ENCODE measurements around the gene FLNB. TPM values are rescaled to one million over a fixed set of nuclear protein-coding genes. Genes with fewer than 3 reads are reported as not detected.

Gene FLNB
- polyA plus RNA-seq, 1 donor from 2014 or later, result 10.3 TPM

DNA sequence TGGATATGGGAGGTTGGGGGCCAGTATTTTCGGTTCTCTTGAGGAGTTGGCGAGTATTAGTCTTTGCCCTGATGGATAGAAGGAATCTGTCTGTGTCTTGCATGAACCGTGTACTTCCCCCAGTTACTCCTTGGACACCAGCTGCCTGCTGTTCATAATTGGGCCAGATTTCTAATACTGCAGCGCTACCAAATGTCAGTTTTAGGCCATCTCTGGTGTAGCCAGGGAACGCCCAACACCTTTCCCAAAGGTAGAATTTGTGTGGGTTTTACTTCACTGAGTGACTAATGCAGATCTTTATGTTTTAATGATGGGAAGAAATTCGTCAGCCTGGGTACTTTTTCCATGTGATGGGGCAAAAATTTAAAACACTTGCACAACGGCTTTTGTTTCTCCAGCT lies 18.4 kb downstream of the FLNB start:
- no peaks in the 10 kb centered on the region for H4K20me1 ChIP-seq (ENCODE audit: insufficient read depth)
- no peak overlapping the region for H2AFZ ChIP-seq (ENCODE audit: low read depth, low read length)
- H3K27ac ChIP-seq (ENCODE audit: low read length), result no peak overlapping the region
- TF ChIP-seq MXI1 (conservative IDR thresholded peaks at IDR 0.05; ENCODE audit: poor library complexity, severe bottlenecking) (no peak), POLR2AphosphoS5 (IDR thresholded peaks at IDR 0.05) (no peak), TAF1 (IDR thresholded peaks at IDR 0.05; ENCODE audit: low read depth) (no peak), SMC3 (conservative IDR thresholded peaks at IDR 0.05; ENCODE audit: poor library complexity) (no peak), RAD21 (conservative IDR thresholded peaks at IDR 0.05) (no peak), EP300 (conservative IDR thresholded peaks at IDR 0.05; ENCODE audit: poor library complexity, severe bottlenecking) (no peak), EZH2 (IDR thresholded peaks at IDR 0.05; ENCODE audit: borderline replicate concordance, insufficient read depth, low read length, poor library complexity, severe bottlenecking) (no peak)
- TF ChIP-seq, protein P1, sequence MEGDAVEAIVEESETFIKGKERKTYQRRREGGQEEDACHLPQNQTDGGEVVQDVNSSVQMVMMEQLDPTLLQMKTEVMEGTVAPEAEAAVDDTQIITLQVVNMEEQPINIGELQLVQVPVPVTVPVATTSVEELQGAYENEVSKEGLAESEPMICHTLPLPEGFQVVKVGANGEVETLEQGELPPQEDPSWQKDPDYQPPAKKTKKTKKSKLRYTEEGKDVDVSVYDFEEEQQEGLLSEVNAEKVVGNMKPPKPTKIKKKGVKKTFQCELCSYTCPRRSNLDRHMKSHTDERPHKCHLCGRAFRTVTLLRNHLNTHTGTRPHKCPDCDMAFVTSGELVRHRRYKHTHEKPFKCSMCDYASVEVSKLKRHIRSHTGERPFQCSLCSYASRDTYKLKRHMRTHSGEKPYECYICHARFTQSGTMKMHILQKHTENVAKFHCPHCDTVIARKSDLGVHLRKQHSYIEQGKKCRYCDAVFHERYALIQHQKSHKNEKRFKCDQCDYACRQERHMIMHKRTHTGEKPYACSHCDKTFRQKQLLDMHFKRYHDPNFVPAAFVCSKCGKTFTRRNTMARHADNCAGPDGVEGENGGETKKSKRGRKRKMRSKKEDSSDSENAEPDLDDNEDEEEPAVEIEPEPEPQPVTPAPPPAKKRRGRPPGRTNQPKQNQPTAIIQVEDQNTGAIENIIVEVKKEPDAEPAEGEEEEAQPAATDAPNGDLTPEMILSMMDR (IDR thresholded peaks at IDR 0.05; ENCODE audit: poor library complexity, severe bottlenecking), result no peak
- TF ChIP-seq, protein P2, sequence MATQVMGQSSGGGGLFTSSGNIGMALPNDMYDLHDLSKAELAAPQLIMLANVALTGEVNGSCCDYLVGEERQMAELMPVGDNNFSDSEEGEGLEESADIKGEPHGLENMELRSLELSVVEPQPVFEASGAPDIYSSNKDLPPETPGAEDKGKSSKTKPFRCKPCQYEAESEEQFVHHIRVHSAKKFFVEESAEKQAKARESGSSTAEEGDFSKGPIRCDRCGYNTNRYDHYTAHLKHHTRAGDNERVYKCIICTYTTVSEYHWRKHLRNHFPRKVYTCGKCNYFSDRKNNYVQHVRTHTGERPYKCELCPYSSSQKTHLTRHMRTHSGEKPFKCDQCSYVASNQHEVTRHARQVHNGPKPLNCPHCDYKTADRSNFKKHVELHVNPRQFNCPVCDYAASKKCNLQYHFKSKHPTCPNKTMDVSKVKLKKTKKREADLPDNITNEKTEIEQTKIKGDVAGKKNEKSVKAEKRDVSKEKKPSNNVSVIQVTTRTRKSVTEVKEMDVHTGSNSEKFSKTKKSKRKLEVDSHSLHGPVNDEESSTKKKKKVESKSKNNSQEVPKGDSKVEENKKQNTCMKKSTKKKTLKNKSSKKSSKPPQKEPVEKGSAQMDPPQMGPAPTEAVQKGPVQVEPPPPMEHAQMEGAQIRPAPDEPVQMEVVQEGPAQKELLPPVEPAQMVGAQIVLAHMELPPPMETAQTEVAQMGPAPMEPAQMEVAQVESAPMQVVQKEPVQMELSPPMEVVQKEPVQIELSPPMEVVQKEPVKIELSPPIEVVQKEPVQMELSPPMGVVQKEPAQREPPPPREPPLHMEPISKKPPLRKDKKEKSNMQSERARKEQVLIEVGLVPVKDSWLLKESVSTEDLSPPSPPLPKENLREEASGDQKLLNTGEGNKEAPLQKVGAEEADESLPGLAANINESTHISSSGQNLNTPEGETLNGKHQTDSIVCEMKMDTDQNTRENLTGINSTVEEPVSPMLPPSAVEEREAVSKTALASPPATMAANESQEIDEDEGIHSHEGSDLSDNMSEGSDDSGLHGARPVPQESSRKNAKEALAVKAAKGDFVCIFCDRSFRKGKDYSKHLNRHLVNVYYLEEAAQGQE (IDR thresholded peaks at IDR 0.05; ENCODE audit: borderline replicate concordance), result no peak
- H3K79me2 ChIP-seq (replicated peaks; ENCODE audit: insufficient read depth, low read length), result no peaks in the 10 kb centered on the region
- no peak overlapping the region for H3K9ac ChIP-seq (ENCODE audit: low read length)
- no peaks in the 10 kb centered on the region for H3K9me2 ChIP-seq (ENCODE audit: insufficient read depth, low read length)
- H3K27me3 ChIP-seq (ENCODE audit: insufficient read depth, low read depth, low read length), result no peaks in the 10 kb centered on the region
- H3F3A ChIP-seq (ENCODE audit: insufficient read depth, low read length, poor library complexity, severe bottlenecking), result no peaks in the 10 kb centered on the region
- H3K4me3 ChIP-seq (ENCODE audit: low read length), result no peak overlapping the region
- H3K9me3 ChIP-seq (ENCODE audit: low read length), result no peaks in the 10 kb centered on the region
- H3K4me2 ChIP-seq (ENCODE audit: low read length), result no peak overlapping the region
- H3K36me3 ChIP-seq (ENCODE audit: insufficient read depth, low read length), result no peaks in the 10 kb centered on the region

GRCh38 chr3:58027704-58028317 lies 19.6 kb downstream of the FLNB start:
- H3K9me3 ChIP-seq (ENCODE audit: low read length), result no peaks in the 10 kb centered on the region
- H2AFZ ChIP-seq (ENCODE audit: low read depth, low read length), result no peak overlapping the region
- H3K9me2 ChIP-seq (ENCODE audit: insufficient read depth, low read length), result no peaks in the 10 kb centered on the region
- no peaks in the 10 kb centered on the region for H3K27me3 ChIP-seq (ENCODE audit: insufficient read depth, low read depth, low read length)
- TF ChIP-seq, protein P2 (IDR thresholded peaks at IDR 0.05; ENCODE audit: borderline replicate concordance), result no peak
- TF ChIP-seq RAD21 (conservative IDR thresholded peaks at IDR 0.05) (no peak), TAF1 (IDR thresholded peaks at IDR 0.05; ENCODE audit: low read depth) (no peak), SMC3 (conservative IDR thresholded peaks at IDR 0.05; ENCODE audit: poor library complexity) (no peak), EZH2 (IDR thresholded peaks at IDR 0.05; ENCODE audit: borderline replicate concordance, insufficient read depth, low read length, poor library complexity, severe bottlenecking) (no peak), MXI1 (conservative IDR thresholded peaks at IDR 0.05; ENCODE audit: poor library complexity, severe bottlenecking) (no peak), POLR2AphosphoS5 (IDR thresholded peaks at IDR 0.05) (no peak), EP300 (conservative IDR thresholded peaks at IDR 0.05; ENCODE audit: poor library complexity, severe bottlenecking) (no peak)
- TF ChIP-seq, protein P1 (IDR thresholded peaks at IDR 0.05; ENCODE audit: poor library complexity, severe bottlenecking), result no peak
- no peak overlapping the region for H3K27ac ChIP-seq (ENCODE audit: low read length)
- H3K4me2 ChIP-seq (ENCODE audit: low read length), result no peak overlapping the region
- H3K79me2 ChIP-seq (replicated peaks; ENCODE audit: insufficient read depth, low read length), result no peaks in the 10 kb centered on the region
- no peaks in the 10 kb centered on the region for H3F3A ChIP-seq (ENCODE audit: insufficient read depth, low read length, poor library complexity, severe bottlenecking)
- no peaks in the 10 kb centered on the region for H3K36me3 ChIP-seq (ENCODE audit: insufficient read depth, low read length)
- H3K4me3 ChIP-seq (ENCODE audit: low read length), result no peak overlapping the region
- H3K9ac ChIP-seq (ENCODE audit: low read length), result no peak overlapping the region
- H4K20me1 ChIP-seq (ENCODE audit: insufficient read depth), result no peaks in the 10 kb centered on the region
